HL-60 (cell line): ENCODE data around the gene KLHL4.

Source experiments
- CTCF ChIP-seq: IDR thresholded peaks from one replicate; pipeline ENCODE4 v1.5.1; 2011; ENCODE audit warnings: low read length, control low read depth, inconsistent platforms; ENCODE audit not compliant: insufficient read depth
- GABPA ChIP-seq: IDR thresholded peaks from 2 replicates; pipeline ENCODE4 v1.6.1; 2012; ENCODE audit warnings: low read depth
- POLR2AphosphoS5 ChIP-seq: IDR thresholded peaks from 2 replicates; pipeline ENCODE4 v1.6.1; 2012; ENCODE audit warnings: low read depth

- TF ChIP-seq CTCF (no peak), POLR2AphosphoS5 (no peak), GABPA (no peak)
These were observed 144.2 kb downstream of the KLHL4 start for GRCh38 chrX:87661761-87662160.
